Mesenchymal stem cell (in vitro differentiated cells and primary cell): ENCODE measurements around the gene ITGA1.
A peak's percentile ranks its signal among the peaks of the same experiment; 100 is the strongest.

ENCODE experiments used
- DNase-seq: peaks from one replicate; pipeline ENCODE4 v3.0.0-alpha.2; 2013
- H2AFZ ChIP-seq: one replicate; pipeline ENCODE4 v1.6.1; 2013; ENCODE audit warnings: low read depth, mild to moderate bottlenecking, control low read depth, inconsistent platforms, low read length, moderate library complexity
- H2AK5ac ChIP-seq: 2 replicates; pipeline ENCODE4 v1.6.1; 2013; ENCODE audit warnings: low read length, moderate library complexity, mild to moderate bottlenecking, inconsistent platforms; ENCODE audit not compliant: severe bottlenecking
- H2BK120ac ChIP-seq: one replicate; pipeline ENCODE4 v1.6.1; 2013; ENCODE audit warnings: low read depth, mild to moderate bottlenecking, inconsistent platforms, low read length, moderate library complexity
- H2BK12ac ChIP-seq, 2 experiments: one replicate each; pipeline ENCODE4 v1.6.1; 2013; ENCODE audit warnings: inconsistent platforms in 2 of 2, low read length in 2 of 2, mild to moderate bottlenecking in 2 of 2, moderate library complexity in 2 of 2, control low read depth in 1 of 2
- H2BK15ac ChIP-seq: one replicate; pipeline ENCODE4 v1.6.1; 2013; ENCODE audit warnings: mild to moderate bottlenecking, low read depth, inconsistent platforms; ENCODE audit not compliant: poor library complexity, severe bottlenecking
- H2BK5ac ChIP-seq: 2 replicates; pipeline ENCODE4 v1.6.1; 2013; ENCODE audit warnings: low read depth, mild to moderate bottlenecking, low read length, control low read depth, inconsistent platforms; ENCODE audit not compliant: poor library complexity, severe bottlenecking
- H3K14ac ChIP-seq, 2 experiments: one replicate each; pipeline ENCODE4 v1.6.1; 2013; ENCODE audit warnings: inconsistent platforms in 2 of 2, low read length in 2 of 2, control low read depth in 1 of 2, mild to moderate bottlenecking in 1 of 2, moderate library complexity in 1 of 2
- H3K18ac ChIP-seq, 2 experiments: one replicate each; pipeline ENCODE4 v1.6.1; 2013; ENCODE audit warnings: inconsistent platforms in 2 of 2, low read length in 2 of 2, control low read depth in 1 of 2, low read depth in 1 of 2, mild to moderate bottlenecking in 1 of 2
- H3K23ac ChIP-seq, 2 experiments: one replicate each; pipeline ENCODE4 v1.6.1; 2013; ENCODE audit warnings: inconsistent platforms in 2 of 2, low read length in 2 of 2, mild to moderate bottlenecking in 2 of 2, moderate library complexity in 2 of 2, control low read depth in 1 of 2
- H3K27ac ChIP-seq: 2 replicates; pipeline ENCODE4 v1.5.1; 2013; ENCODE audit warnings: mild to moderate bottlenecking, moderate library complexity, low read length, control low read depth, inconsistent platforms; ENCODE audit not compliant: poor library complexity, severe bottlenecking
- H3K27me3 ChIP-seq, 2 experiments: 2 replicates each; pipeline versions ENCODE4 v1.6.1 to v1.7.0; 2013; ENCODE audit warnings: low read length in 2 of 2, mild to moderate bottlenecking in 2 of 2, moderate library complexity in 2 of 2, control low read depth in 1 of 2, inconsistent platforms in 1 of 2; ENCODE audit not compliant: control insufficient read depth in 1 of 2, insufficient read depth in 1 of 2
- H3K36me3 ChIP-seq, 2 experiments: 2 replicates each; pipeline versions ENCODE4 v1.6.1 to v1.7.0; 2013; ENCODE audit warnings: low read length in 2 of 2, control low read depth in 1 of 2, inconsistent platforms in 1 of 2, low read depth in 1 of 2, mild to moderate bottlenecking in 1 of 2; ENCODE audit not compliant: insufficient read depth in 2 of 2, control insufficient read depth in 1 of 2
- H3K4ac ChIP-seq, 2 experiments: one replicate each; pipeline ENCODE4 v1.6.1; 2013; ENCODE audit warnings: inconsistent platforms in 2 of 2, low read length in 2 of 2, mild to moderate bottlenecking in 2 of 2, moderate library complexity in 2 of 2, control low read depth in 1 of 2, low read depth in 1 of 2
- H3K4me1 ChIP-seq: 2 replicates; pipeline ENCODE4 v1.6.1; 2013; ENCODE audit warnings: low read depth, low read length, control low read depth; ENCODE audit not compliant: control insufficient read depth, insufficient read depth
- H3K4me2 ChIP-seq: 2 replicates; pipeline ENCODE4 v1.6.1; 2013; ENCODE audit warnings: low read length, mild to moderate bottlenecking, inconsistent platforms; ENCODE audit not compliant: poor library complexity, severe bottlenecking
- H3K4me3 ChIP-seq, 2 experiments: 2 replicates each; pipeline versions ENCODE4 v1.5.1 to v1.7.0; 2013; ENCODE audit warnings: low read length in 2 of 2, mild to moderate bottlenecking in 2 of 2, control low read depth in 1 of 2, low read depth in 1 of 2; ENCODE audit not compliant: insufficient read depth in 1 of 2
- H3K79me1 ChIP-seq: replicated peaks from 2 replicates; pipeline ENCODE4 v1.6.1; 2013; ENCODE audit warnings: mild to moderate bottlenecking, control low read depth, low read length, inconsistent platforms; ENCODE audit not compliant: poor library complexity, severe bottlenecking
- H3K9ac ChIP-seq: 2 replicates; pipeline ENCODE4 v1.7.0; 2013; ENCODE audit warnings: mild to moderate bottlenecking, low read length, moderate library complexity
- H3K9me3 ChIP-seq: 2 replicates; pipeline ENCODE4 v1.7.0; 2013; ENCODE audit warnings: mild to moderate bottlenecking, low read length; ENCODE audit not compliant: control insufficient read depth
- H4K8ac ChIP-seq: one replicate; pipeline ENCODE4 v1.6.1; 2013; ENCODE audit warnings: inconsistent platforms, mild to moderate bottlenecking, low read length, moderate library complexity
- H4K91ac ChIP-seq: one replicate; pipeline ENCODE4 v1.6.1; 2013; ENCODE audit warnings: mild to moderate bottlenecking, low read length, inconsistent platforms
- WGBS: methylation state at CpG from one replicate; pipeline ENCODE4 v1.1.7; 2013; ENCODE audit warnings: mixed read lengths; 5-methylcytosine and 5-hydroxymethylcytosine counted together

ITGA1 gene

GRCh38 chr5:52802272-52802973 lies 14.7 kb downstream of the ITGA1 start:
- no peak overlapping the region for H3K18ac ChIP-seq
- H3K9ac ChIP-seq, result peak overlapping the region; percentile 96
- H4K8ac ChIP-seq, result no peak overlapping the region
- WGBS, result no CpG with 5 or more reads among the region's 2 CpGs
- H3K27me3 ChIP-seq, result no peaks in the 10 kb centered on the region
- no peak overlapping the region for H2BK5ac ChIP-seq
- H2AK5ac ChIP-seq, result no peak overlapping the region
- no peak overlapping the region for H3K4me2 ChIP-seq
- no peak overlapping the region for H2AFZ ChIP-seq
- no peak overlapping the region for H3K4ac ChIP-seq
- no peak overlapping the region for H2BK12ac ChIP-seq
- H3K4me1 ChIP-seq, result peaks cover 3% of the 10 kb centered on the region
- H3K4me3 ChIP-seq, result peak overlapping the region in 1 of 2 experiments; percentile 89
- H3K23ac ChIP-seq, result no peak overlapping the region
- H3K27ac ChIP-seq, result no peak overlapping the region
- H3K79me1 ChIP-seq, result peaks cover 5% of the 10 kb centered on the region
- H3K9me3 ChIP-seq, result no peaks in the 10 kb centered on the region
- DNase-seq, result no peak
- peaks cover 0 to 43% of the 10 kb centered on the region in 2 experiments for H3K36me3 ChIP-seq
- no peak overlapping the region for H2BK120ac ChIP-seq
- no peak overlapping the region for H2BK15ac ChIP-seq
- H3K14ac ChIP-seq, result no peak overlapping the region
- H4K91ac ChIP-seq, result no peak overlapping the region

GRCh38 chr5:52802974-52803336 lies 15.2 kb downstream of the ITGA1 start:
- H3K9ac ChIP-seq, result peak overlapping the region; percentile 96

GRCh38 chr5:52804387-52804791 lies 16.7 kb downstream of the ITGA1 start:
- Histone ChIP-seq H3K79me1 (peaks cover 8% of the 10 kb centered on the region), H4K8ac (no peak overlapping the region), H2BK5ac (no peak overlapping the region), H2BK12ac (no peak overlapping the region), H3K4me2 (no peak overlapping the region), H3K4me1 (peaks cover 4% of the 10 kb centered on the region), H3K36me3 (peaks cover 0 to 43% of the 10 kb centered on the region in 2 experiments), H3K4ac (no peak overlapping the region), H4K91ac (no peak overlapping the region), H2AFZ (no peak overlapping the region), H2BK120ac (no peak overlapping the region), H3K23ac (no peak overlapping the region), H3K18ac (no peak overlapping the region), H3K14ac (no peak overlapping the region), H3K9ac (peak overlapping the region; percentile 15), H3K9me3 (no peaks in the 10 kb centered on the region), H3K27ac (no peak overlapping the region), H2BK15ac (no peak overlapping the region), H2AK5ac (no peak overlapping the region), H3K27me3 (no peaks in the 10 kb centered on the region), H3K4me3 (no peak overlapping the region)
- WGBS, result 84% methylated on average over 2 of the region's 2 CpGs
- peak; percentile 51 for DNase-seq

More at GRCh38 chr5:52802974-52803336, 15.2 kb downstream of the ITGA1 start:
- H2AK5ac ChIP-seq, result no peak overlapping the region
- H2BK5ac ChIP-seq, result no peak overlapping the region
- no peak overlapping the region for H3K23ac ChIP-seq
- H3K4me1 ChIP-seq, result peaks cover 3% of the 10 kb centered on the region
- no peak overlapping the region for H2BK12ac ChIP-seq
- H2BK120ac ChIP-seq, result no peak overlapping the region
- H3K4me3 ChIP-seq, result peak overlapping the region in 1 of 2 experiments; percentile 89
- no peak overlapping the region for H3K14ac ChIP-seq
- no peak for DNase-seq
- no peak overlapping the region for H3K27ac ChIP-seq
- H4K8ac ChIP-seq, result no peak overlapping the region
- no peak overlapping the region for H4K91ac ChIP-seq
- H3K4ac ChIP-seq, result no peak overlapping the region
- H3K18ac ChIP-seq, result no peak overlapping the region
- peak overlapping the region; percentile 48 for H3K4me2 ChIP-seq
- H3K36me3 ChIP-seq, result peaks cover 0 to 43% of the 10 kb centered on the region in 2 experiments
- no peak overlapping the region for H2AFZ ChIP-seq
- no peak overlapping the region for H2BK15ac ChIP-seq
- peaks cover 5% of the 10 kb centered on the region for H3K79me1 ChIP-seq
- H3K27me3 ChIP-seq, result no peaks in the 10 kb centered on the region
- no peaks in the 10 kb centered on the region for H3K9me3 ChIP-seq
- WGBS, result 64% methylated on average over 5 of the region's 6 CpGs

GRCh38 chr5:52804981-52805380 lies 17.3 kb downstream of the ITGA1 start:
- Histone ChIP-seq H3K79me1 (peaks cover 8% of the 10 kb centered on the region), H3K4ac (peak overlapping the region in 1 of 2 experiments; percentile 11), H3K9me3 (no peaks in the 10 kb centered on the region), H3K23ac (no peak overlapping the region), H2BK12ac (no peak overlapping the region), H3K27me3 (no peaks in the 10 kb centered on the region), H4K8ac (no peak overlapping the region), H2BK120ac (no peak overlapping the region), H3K36me3 (peaks cover 0 to 43% of the 10 kb centered on the region in 2 experiments), H3K27ac (no peak overlapping the region), H3K4me2 (no peak overlapping the region), H3K4me1 (peaks cover 6% of the 10 kb centered on the region), H3K14ac (no peak overlapping the region), H2BK5ac (no peak overlapping the region), H3K9ac (no peak overlapping the region), H2AFZ (no peak overlapping the region), H4K91ac (no peak overlapping the region), H3K18ac (peak overlapping the region in 1 of 2 experiments; percentile 21), H2AK5ac (no peak overlapping the region), H2BK15ac (no peak overlapping the region), H3K4me3 (no peak overlapping the region)
- 75% methylated on average over 2 of the region's 2 CpGs for WGBS
- no peak for DNase-seq
